Upper lobe of left lung (tissue), 4 donors: ENCODE measurements around the gene ARG2.
"Not testable (repeated sequence)": the region's sequence is repeated elsewhere in the genome, so short reads cannot be mapped to it uniquely, and the experiment has no call there.

ENCODE experiments used
- EP300 ChIP-seq, 4 donors: sonication (generic); formaldehyde crosslinking; IDR thresholded peaks; one replicate each; pipeline ENCODE4 v1.5.1; 2017; ENCODE audit warnings: antibody characterized with exemption in 4 of 4, control low read depth in 2 of 4
- POLR2A ChIP-seq, 4 donors: fragments of 450-650 bp; IDR thresholded peaks; one replicate each; pipeline ENCODE4 v1.5.1; 2016 to 2017; ENCODE audit warnings: antibody characterized with exemption in 4 of 4, mild to moderate bottlenecking in 2 of 4
- POLR2AphosphoS5 ChIP-seq, 2 donors: sonication (generic); formaldehyde crosslinking; IDR thresholded peaks; one replicate each; pipeline ENCODE4 v1.5.1; 2017; ENCODE audit warnings: antibody characterized with exemption in 2 of 2
- TF ChIP-seq, protein P1 (sequence below), 6 experiments: fragments of 450-650 bp in 4 of 6; fragments of 200-600 bp in 2 of 6; sonication (generic) in 2 of 6; IDR thresholded peaks; one replicate each; pipeline ENCODE4 v1.5.1; 2016 to 2019; ENCODE audit warnings: antibody characterized with exemption in 6 of 6

DNA sequence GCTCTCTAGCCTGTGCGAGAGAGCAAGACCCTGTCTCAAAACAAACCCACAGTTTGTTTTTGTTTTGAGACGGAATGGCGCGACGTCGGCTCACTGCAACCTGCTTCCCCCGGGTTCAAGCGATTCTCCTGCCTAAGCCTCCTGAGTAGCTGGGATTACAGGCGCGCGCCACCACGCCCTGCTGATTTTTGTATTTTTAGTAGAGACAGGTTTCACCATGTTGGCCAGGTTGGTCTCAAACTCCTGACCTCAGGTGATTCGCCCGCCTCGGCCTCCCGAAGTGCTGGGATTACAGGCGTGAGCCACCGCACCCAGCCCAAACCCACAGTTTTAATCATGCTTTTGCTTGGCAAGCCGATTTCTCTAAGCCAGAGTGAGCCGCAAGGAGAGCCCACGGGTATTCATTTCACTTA lies 19.2 kb upstream of the ARG2 start:
- TF ChIP-seq POLR2A, POLR2AphosphoS5, EP300 (IDR thresholded peaks at IDR 0.05): not testable (repeated sequence)
- TF ChIP-seq, protein P1, sequence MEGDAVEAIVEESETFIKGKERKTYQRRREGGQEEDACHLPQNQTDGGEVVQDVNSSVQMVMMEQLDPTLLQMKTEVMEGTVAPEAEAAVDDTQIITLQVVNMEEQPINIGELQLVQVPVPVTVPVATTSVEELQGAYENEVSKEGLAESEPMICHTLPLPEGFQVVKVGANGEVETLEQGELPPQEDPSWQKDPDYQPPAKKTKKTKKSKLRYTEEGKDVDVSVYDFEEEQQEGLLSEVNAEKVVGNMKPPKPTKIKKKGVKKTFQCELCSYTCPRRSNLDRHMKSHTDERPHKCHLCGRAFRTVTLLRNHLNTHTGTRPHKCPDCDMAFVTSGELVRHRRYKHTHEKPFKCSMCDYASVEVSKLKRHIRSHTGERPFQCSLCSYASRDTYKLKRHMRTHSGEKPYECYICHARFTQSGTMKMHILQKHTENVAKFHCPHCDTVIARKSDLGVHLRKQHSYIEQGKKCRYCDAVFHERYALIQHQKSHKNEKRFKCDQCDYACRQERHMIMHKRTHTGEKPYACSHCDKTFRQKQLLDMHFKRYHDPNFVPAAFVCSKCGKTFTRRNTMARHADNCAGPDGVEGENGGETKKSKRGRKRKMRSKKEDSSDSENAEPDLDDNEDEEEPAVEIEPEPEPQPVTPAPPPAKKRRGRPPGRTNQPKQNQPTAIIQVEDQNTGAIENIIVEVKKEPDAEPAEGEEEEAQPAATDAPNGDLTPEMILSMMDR (IDR thresholded peaks at IDR 0.05), result not testable (repeated sequence)
